Smooth muscle cell (in vitro differentiated cells): Measurements from ENCODE around the gene TNRC6B. TPM values are rescaled to one million over a fixed set of nuclear protein-coding genes. Genes with fewer than 3 reads are reported as not detected.

Experiments
- DNase-seq: peaks from one replicate; lab custom pipeline; 2025; ENCODE audit not compliant: unreplicated experiment; lab: John Stamatoyannopoulos, UW
- H2AFZ ChIP-seq: fragments of 200-600 bp; sonication (generic); 2 replicates; pipeline ENCODE4 v1.6.0; 2016; ENCODE audit warnings: antibody characterized with exemption, low read depth, mild to moderate bottlenecking
- H3F3A ChIP-seq: fragments of 200-600 bp; sonication (generic); 2 replicates; pipeline ENCODE4 v1.6.0; 2017; ENCODE audit warnings: antibody characterized with exemption, low read depth
- H3K27ac ChIP-seq: fragments of 200-600 bp; sonication (generic); 2 replicates; pipeline ENCODE4 v1.5.1; 2016; ENCODE audit warnings: low read depth, mild to moderate bottlenecking
- H3K27me3 ChIP-seq: fragments of 200-600 bp; sonication (generic); 2 replicates; pipeline ENCODE4 v1.6.1; 2016; ENCODE audit warnings: low read depth, mild to moderate bottlenecking
- H3K36me3 ChIP-seq: fragments of 200-600 bp; sonication (generic); 2 replicates; pipeline ENCODE4 v1.5.1; 2016; ENCODE audit warnings: low read depth
- H3K4me1 ChIP-seq: fragments of 200-600 bp; sonication (generic); 2 replicates; pipeline ENCODE4 v1.5.1; 2016; ENCODE audit warnings: low read depth
- H3K4me2 ChIP-seq: fragments of 200-600 bp; sonication (generic); 2 replicates; pipeline ENCODE4 v1.6.0; 2016; ENCODE audit warnings: mild to moderate bottlenecking
- H3K4me3 ChIP-seq: fragments of 200-600 bp; sonication (generic); 2 replicates; pipeline ENCODE4 v1.5.1; 2016; ENCODE audit warnings: mild to moderate bottlenecking
- H3K79me2 ChIP-seq: fragments of 200-600 bp; sonication (generic); 2 replicates; pipeline ENCODE4 v1.6.0; 2016; ENCODE audit warnings: low read depth, mild to moderate bottlenecking
- H3K9ac ChIP-seq: fragments of 200-600 bp; sonication (generic); 2 replicates; pipeline ENCODE4 v1.6.0; 2016; ENCODE audit warnings: low read depth
- H3K9me3 ChIP-seq: fragments of 200-600 bp; sonication (generic); replicated peaks from 2 replicates; pipeline ENCODE4 v1.5.1; 2016; ENCODE audit warnings: low read depth
- H4K20me1 ChIP-seq: fragments of 200-600 bp; sonication (generic); 2 replicates; pipeline ENCODE4 v1.6.0; 2016; ENCODE audit warnings: low read depth
- CTCF ChIP-seq: fragments of 200-600 bp; sonication (generic); IDR thresholded peaks from 2 replicates; pipeline ENCODE4 v1.5.1; 2017; ENCODE audit warnings: borderline replicate concordance, mild to moderate bottlenecking, antibody characterized with exemption; ENCODE audit not compliant: insufficient read depth, poor library complexity, severe bottlenecking
- WGBS: methylation state at CpG from one replicate; pipeline ENCODE4 v1.1.7; 2016; ENCODE audit warnings: low lambda C conversion rate; 5-methylcytosine and 5-hydroxymethylcytosine counted together
- polyA plus RNA-seq: library from polyadenylated mRNA; unstranded; fragments of >200 nt; fragmentation: Nextera tagmentation; extraction: Ambion mirVana; gene quantifications from 2 replicates; pipeline ENCODE4 v1.2.1, GENCODE V29; 2016
- total RNA-seq: library from RNA; depleted of rRNA; stranded (reverse); fragments of >200 nt; gene quantifications from 2 replicates; pipeline ENCODE4 v1.2.3, GENCODE V29; 2014

TNRC6B gene
- total and polyA plus RNA-seq, 2 experiments from 2014 or later, result 21.5 to 44.4 TPM

DNA sequence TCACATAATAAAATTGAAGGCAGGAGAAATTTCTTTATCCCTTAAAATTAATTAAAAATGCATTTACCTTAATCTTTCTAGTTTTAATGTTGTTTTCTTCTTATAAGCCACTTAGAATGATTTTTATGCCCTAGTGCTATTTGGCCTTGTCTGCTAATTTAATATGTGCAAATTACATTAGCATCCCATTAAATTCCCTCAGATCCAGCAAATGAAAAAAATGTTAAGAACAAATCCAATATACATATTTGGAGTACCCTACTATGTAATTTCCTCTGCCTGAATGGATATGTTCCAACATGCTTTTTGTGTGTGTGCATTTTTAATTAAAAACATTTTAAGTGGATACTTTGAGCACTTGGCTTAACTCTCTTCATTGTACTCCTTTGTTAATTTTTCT is 56.9 kb downstream of the TNRC6B start:
- no peaks in the 10 kb centered on the region for H3K27me3 ChIP-seq
- H2AFZ ChIP-seq, result no peak overlapping the region
- TF ChIP-seq CTCF, result no peak
- no peak overlapping the region for H3K4me2 ChIP-seq
- peaks cover 100% of the 10 kb centered on the region for H4K20me1 ChIP-seq
- peaks cover 86% of the 10 kb centered on the region for H3K79me2 ChIP-seq
- no peak for DNase-seq
- peaks cover 3% of the 10 kb centered on the region for H3K36me3 ChIP-seq
- H3K4me3 ChIP-seq, result no peak overlapping the region
- peaks cover 5% of the 10 kb centered on the region for H3K4me1 ChIP-seq
- H3K27ac ChIP-seq, result no peak overlapping the region
- no peaks in the 10 kb centered on the region for H3K9me3 ChIP-seq
- H3K9ac ChIP-seq, result no peak overlapping the region
- no peaks in the 10 kb centered on the region for H3F3A ChIP-seq

- Histone ChIP-seq H3K4me2 (no peak overlapping the region), H3K4me1 (peaks cover 7% of the 10 kb centered on the region), H3K27me3 (no peaks in the 10 kb centered on the region), H4K20me1 (peaks cover 100% of the 10 kb centered on the region), H3K79me2 (peaks cover 87% of the 10 kb centered on the region), H3K9ac (no peak overlapping the region), H3K9me3 (no peaks in the 10 kb centered on the region), H3F3A (no peaks in the 10 kb centered on the region), H3K27ac (no peak overlapping the region), H3K36me3 (no peaks in the 10 kb centered on the region), H2AFZ (no peak overlapping the region), H3K4me3 (no peak overlapping the region)
- TF ChIP-seq CTCF, result no peak
- WGBS, result 70% methylated on average over 5 of the region's 5 CpGs
- DNase-seq, result no peak
Observed at GRCh38 chr22:40235308-40235707, 57.6 kb downstream of the TNRC6B start.

GRCh38 chr22:40236131-40236665 is 58.5 kb downstream of the TNRC6B start:
- WGBS, result 95% methylated on average over 4 of the region's 4 CpGs
- no peak overlapping the region for H2AFZ ChIP-seq
- H3K27ac ChIP-seq, result no peak overlapping the region
- no peaks in the 10 kb centered on the region for H3F3A ChIP-seq
- no peak overlapping the region for H3K4me3 ChIP-seq
- peaks cover 11% of the 10 kb centered on the region for H3K4me1 ChIP-seq
- H3K27me3 ChIP-seq, result no peaks in the 10 kb centered on the region
- no peak for DNase-seq
- no peaks in the 10 kb centered on the region for H3K36me3 ChIP-seq
- H3K79me2 ChIP-seq, result peaks cover 86% of the 10 kb centered on the region
- peaks cover 100% of the 10 kb centered on the region for H4K20me1 ChIP-seq
- TF ChIP-seq CTCF, result no peak
- no peak overlapping the region for H3K9ac ChIP-seq
- no peak overlapping the region for H3K4me2 ChIP-seq
- no peaks in the 10 kb centered on the region for H3K9me3 ChIP-seq

DNA sequence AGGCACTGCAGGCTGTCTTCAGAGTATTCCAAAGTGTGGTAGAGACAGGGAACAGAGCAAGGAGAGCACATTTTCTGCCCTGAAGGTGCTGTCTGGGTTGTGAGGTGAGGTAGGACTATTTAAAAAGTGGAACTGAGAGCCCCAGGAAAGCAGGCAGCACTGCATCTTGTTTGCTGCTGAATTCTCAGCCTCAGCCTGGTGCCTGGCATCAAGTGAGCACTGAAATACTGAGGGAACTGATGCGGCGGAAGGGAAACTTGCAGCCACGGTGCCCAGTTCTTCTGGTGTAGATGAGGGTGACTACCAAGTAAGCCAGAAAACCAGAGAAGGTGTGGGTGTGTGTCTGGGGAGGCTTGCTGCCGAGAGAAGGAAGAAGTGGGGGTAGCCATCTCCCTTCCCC is 59.5 kb downstream of the TNRC6B start:
- TF ChIP-seq CTCF, result no peak
- no peak overlapping the region for H2AFZ ChIP-seq
- DNase-seq, result no peak
- H3K4me3 ChIP-seq, result no peak overlapping the region
- H3K4me1 ChIP-seq, result peaks cover 11% of the 10 kb centered on the region
- H3F3A ChIP-seq, result no peaks in the 10 kb centered on the region
- H3K9ac ChIP-seq, result no peak overlapping the region
- H3K79me2 ChIP-seq, result peaks cover 85% of the 10 kb centered on the region
- no peaks in the 10 kb centered on the region for H3K9me3 ChIP-seq
- H3K4me2 ChIP-seq, result no peak overlapping the region
- no peaks in the 10 kb centered on the region for H3K36me3 ChIP-seq
- no peak overlapping the region for H3K27ac ChIP-seq
- H4K20me1 ChIP-seq, result peaks cover 100% of the 10 kb centered on the region
- no peaks in the 10 kb centered on the region for H3K27me3 ChIP-seq
- WGBS, result 97% methylated on average over 4 of the region's 4 CpGs
